Endothelial cell of umbilical vein (primary cell): Measurements from ENCODE around the gene DISP3. TPM values are rescaled to one million over a fixed set of nuclear protein-coding genes. Genes with fewer than 3 reads are reported as not detected.

Experiments used
- BruUV-seq: library from RNA; stranded (reverse); fragments of 400-500 nt; replicated peaks from 2 replicates; lab custom pipeline; 2021; lab: Mats Ljungman, UMichigan
- CTCF ChIA-PET: fragments of 300-600, 350-600 bp; sonication (Branson Sonifier 250); formaldehyde crosslinking; loops from one replicate; lab custom pipeline; 2021; ENCODE audit warnings: antibody characterized with exemption, inconsistent platforms; lab: Charles Lee
- POLR2A ChIA-PET: fragments of 300-600, 350-600 bp; sonication (Branson Sonifier 250); formaldehyde crosslinking; loops from one replicate; lab custom pipeline; 2021; ENCODE audit warnings: antibody characterized with exemption, inconsistent platforms; lab: Charles Lee
- DNase-seq: peaks from one replicate; pipeline ENCODE4 v3.0.0-alpha.2; 2011; ENCODE audit warnings: low read depth, low spot score
- FAIRE-seq: peaks from 2 replicates; lab custom pipeline; 2011; peaks lifted over from hg19 to GRCh38; lab: Jason Lieb, UNC
- H2AFZ ChIP-seq: 2 replicates; pipeline ENCODE4 v1.6.0; 2012; ENCODE audit warnings: low read depth, low read length, control low read depth, inconsistent platforms
- H3K27ac ChIP-seq: 2 replicates; pipeline ENCODE4 v1.5.1; 2011; ENCODE audit warnings: low read depth, mild to moderate bottlenecking, control low read depth, low read length, moderate library complexity; ENCODE audit not compliant: insufficient read depth
- H3K27me3 ChIP-seq, 2 experiments: 2 replicates each; pipeline versions ENCODE4 v1.6.0 to v1.6.1; 2011; ENCODE audit warnings: low read length in 2 of 2, mixed read lengths in 1 of 2; ENCODE audit not compliant: control insufficient read depth in 2 of 2, insufficient read depth in 2 of 2
- H3K36me3 ChIP-seq, 2 experiments: 2 replicates in 1 of 2; 3 replicates in 1 of 2; pipeline ENCODE4 v1.5.1; 2011; ENCODE audit warnings: low read length in 2 of 2, mild to moderate bottlenecking in 1 of 2, moderate library complexity in 1 of 2; ENCODE audit not compliant: control insufficient read depth in 2 of 2, insufficient read depth in 2 of 2; ENCODE audit errors: extremely low read depth in 1 of 2
- H3K4me1 ChIP-seq: 3 replicates; pipeline ENCODE4 v1.5.1; 2011; ENCODE audit warnings: mild to moderate bottlenecking, low read length; ENCODE audit not compliant: control insufficient read depth, insufficient read depth; ENCODE audit errors: extremely low read depth
- H3K4me2 ChIP-seq: 2 replicates; pipeline ENCODE4 v1.6.1; 2011; ENCODE audit warnings: low read length, control low read depth, mixed read lengths; ENCODE audit not compliant: insufficient read depth
- H3K4me3 ChIP-seq, 3 experiments: fragments of 200-600 bp in 1 of 3; sonication (generic), shearing (Covaris generic) in 1 of 3; replicated peaks in 1 of 3; 2 replicates each; pipeline ENCODE4 v1.5.1; 2011 to 2016; ENCODE audit warnings: control low read depth in 3 of 3, low read length in 3 of 3, mild to moderate bottlenecking in 2 of 3, inconsistent platforms in 1 of 3, low read depth in 1 of 3, moderate library complexity in 1 of 3; ENCODE audit not compliant: insufficient read depth in 1 of 3
- H3K79me2 ChIP-seq: 2 replicates; pipeline ENCODE4 v1.6.0; 2012; ENCODE audit warnings: low read length, inconsistent platforms; ENCODE audit not compliant: control insufficient read depth, insufficient read depth
- H3K9ac ChIP-seq: replicated peaks from 2 replicates; pipeline ENCODE3; 2011; ENCODE audit warnings: low read length, control low read depth; ENCODE audit not compliant: insufficient read depth; ENCODE audit errors: extremely low read depth
- H3K9me1 ChIP-seq: replicated peaks from 3 replicates; pipeline ENCODE4 v1.6.0; 2011; ENCODE audit warnings: mild to moderate bottlenecking, low read length; ENCODE audit not compliant: control insufficient read depth, insufficient read depth; ENCODE audit errors: extremely low read depth
- H3K9me3 ChIP-seq: replicated peaks from 2 replicates; pipeline ENCODE4 v1.5.1; 2012; ENCODE audit warnings: low read length, inconsistent platforms; ENCODE audit not compliant: control insufficient read depth, insufficient read depth
- H4K20me1 ChIP-seq: replicated peaks from 2 replicates; pipeline ENCODE3; 2011; ENCODE audit warnings: mild to moderate bottlenecking, low read length; ENCODE audit not compliant: control insufficient read depth, insufficient read depth; ENCODE audit errors: extremely low read depth
- EZH2 ChIP-seq: IDR thresholded peaks from 2 replicates; pipeline ENCODE4 v1.6.1; 2012; ENCODE audit warnings: borderline replicate concordance, low read depth, mild to moderate bottlenecking, moderate library complexity, low read length, inconsistent platforms; ENCODE audit not compliant: severe bottlenecking
- FOS ChIP-seq: IDR thresholded peaks from 2 replicates; pipeline ENCODE4 v1.6.1; 2011; ENCODE audit warnings: mild to moderate bottlenecking, low read length, moderate library complexity, borderline replicate concordance; ENCODE audit not compliant: insufficient read depth
- GATA2 ChIP-seq: IDR thresholded peaks from 2 replicates; pipeline ENCODE4 v1.7.0; 2011; ENCODE audit warnings: low read depth, mild to moderate bottlenecking, moderate library complexity, mixed read lengths, low read length; ENCODE audit not compliant: insufficient read length, insufficient read depth
- JUN ChIP-seq: IDR thresholded peaks from 2 replicates; pipeline ENCODE4 v1.6.1; 2011; ENCODE audit warnings: borderline replicate concordance, low read depth; ENCODE audit not compliant: insufficient read length, insufficient read depth
- MYC ChIP-seq: IDR thresholded peaks from one replicate; pipeline ENCODE4 v1.6.1; 2011; ENCODE audit warnings: mild to moderate bottlenecking, low read depth, low read length
- POLR2A ChIP-seq: IDR thresholded peaks from 2 replicates; pipeline ENCODE4 v1.6.1; 2012; ENCODE audit warnings: low read depth, mild to moderate bottlenecking, control low read depth, low read length
- POLR2AphosphoS5 ChIP-seq: IDR thresholded peaks from 2 replicates; pipeline ENCODE4 v1.6.1; 2012; ENCODE audit warnings: low read depth, mild to moderate bottlenecking, control low read depth, low read length, moderate library complexity; ENCODE audit not compliant: insufficient read depth
- dilution Hi-C: fragments of 300-500 bp; cut with MboI; formaldehyde crosslinking; loops from one replicate; pipeline ENCODE4 v1.15.0; 2019; ENCODE audit warnings: low sequenced_read_pairs; ENCODE audit not compliant: extremely low pct_ligation_motif_present
- intact Hi-C: fragments of 100-400 bp; cut with micrococcal nuclease; formaldehyde crosslinking; loops from one replicate; pipeline ENCODE4 v1.10.0; 2022
- polyA plus RNA-seq, 4 experiments: library from polyadenylated mRNA; depleted of rRNA in 3 of 4; stranded (reverse) in 3 of 4; unstranded in 1 of 4; fragments of >200 nt; gene quantifications; 2 replicates each; pipeline versions ENCODE4 v1.2.1 to v1.2.3, GENCODE V29; 2011 to 2012; ENCODE audit warnings: missing spikeins in 1 of 4
- total RNA-seq: library from RNA; stranded (reverse); gene quantifications from 2 replicates; pipeline ENCODE4 v1.2.3, GENCODE V29; 2021
- TF ChIP-seq, protein P1 (sequence below): IDR thresholded peaks from 2 replicates; pipeline ENCODE4 v1.6.1; 2011; ENCODE audit not compliant: insufficient read depth, insufficient read length
- TF ChIP-seq, protein P2 (sequence below), 2 donors: IDR thresholded peaks; 1 replicate in 1 of 2; 2 replicates in 1 of 2; pipeline ENCODE4 v1.5.1; 2011; ENCODE audit warnings: low read length in 2 of 2, mild to moderate bottlenecking in 2 of 2, moderate library complexity in 2 of 2, control low read depth in 1 of 2, inconsistent platforms in 1 of 2, low read depth in 1 of 2; ENCODE audit not compliant: insufficient read depth in 1 of 2; ENCODE audit errors: extremely low read depth in 1 of 2

Gene DISP3
- total and polyA plus RNA-seq, 2 donors (not counting 3 experiments of a cell fraction or from before 2014, with no cell fraction given) = 0.26 to 0.49 TPM

- TF ChIP-seq JUN (no peak), POLR2AphosphoS5 (no peak), EZH2 (no peak), FOS (no peak), GATA2 (no peak), MYC (no peak), POLR2A (no peak)
- TF ChIP-seq, protein P1, sequence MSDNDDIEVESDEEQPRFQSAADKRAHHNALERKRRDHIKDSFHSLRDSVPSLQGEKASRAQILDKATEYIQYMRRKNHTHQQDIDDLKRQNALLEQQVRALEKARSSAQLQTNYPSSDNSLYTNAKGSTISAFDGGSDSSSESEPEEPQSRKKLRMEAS = no peak
- TF ChIP-seq, protein P2, sequence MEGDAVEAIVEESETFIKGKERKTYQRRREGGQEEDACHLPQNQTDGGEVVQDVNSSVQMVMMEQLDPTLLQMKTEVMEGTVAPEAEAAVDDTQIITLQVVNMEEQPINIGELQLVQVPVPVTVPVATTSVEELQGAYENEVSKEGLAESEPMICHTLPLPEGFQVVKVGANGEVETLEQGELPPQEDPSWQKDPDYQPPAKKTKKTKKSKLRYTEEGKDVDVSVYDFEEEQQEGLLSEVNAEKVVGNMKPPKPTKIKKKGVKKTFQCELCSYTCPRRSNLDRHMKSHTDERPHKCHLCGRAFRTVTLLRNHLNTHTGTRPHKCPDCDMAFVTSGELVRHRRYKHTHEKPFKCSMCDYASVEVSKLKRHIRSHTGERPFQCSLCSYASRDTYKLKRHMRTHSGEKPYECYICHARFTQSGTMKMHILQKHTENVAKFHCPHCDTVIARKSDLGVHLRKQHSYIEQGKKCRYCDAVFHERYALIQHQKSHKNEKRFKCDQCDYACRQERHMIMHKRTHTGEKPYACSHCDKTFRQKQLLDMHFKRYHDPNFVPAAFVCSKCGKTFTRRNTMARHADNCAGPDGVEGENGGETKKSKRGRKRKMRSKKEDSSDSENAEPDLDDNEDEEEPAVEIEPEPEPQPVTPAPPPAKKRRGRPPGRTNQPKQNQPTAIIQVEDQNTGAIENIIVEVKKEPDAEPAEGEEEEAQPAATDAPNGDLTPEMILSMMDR (IDR thresholded peaks at IDR 0.05; ENCODE audit: extremely low read depth in 1 of 2, insufficient read depth in 1 of 2, low read depth in 1 of 2, low read length in 2 of 2) = no peak
- dilution Hi-C loops (no loop called here), intact Hi-C loops (no loop called here)
- Histone ChIP-seq H3K4me1 (no peaks in the 10 kb centered on the region), H3K36me3 (no peaks in the 10 kb centered on the region), H3K27me3 (peaks cover 2 to 4% of the 10 kb centered on the region in 2 experiments), H3K9ac (no peak overlapping the region), H3K27ac (no peak overlapping the region), H2AFZ (no peak overlapping the region), H3K4me3 (no peak overlapping the region), H3K4me2 (no peak overlapping the region), H3K9me1 (no peaks in the 10 kb centered on the region), H3K79me2 (no peaks in the 10 kb centered on the region), H3K9me3 (no peaks in the 10 kb centered on the region), H4K20me1 (no peaks in the 10 kb centered on the region)
- FAIRE-seq = no peak
- no TSS peak for BruUV-seq
- CTCF ChIA-PET = no interaction called here
- POLR2A ChIA-PET = no interaction called here
- DNase-seq = no peak
Measured at GRCh38 chr1:11585389-11585788, 106.4 kb downstream of the DISP3 start.

Other genes starting within 250 kb of the DISP3 start
- 50.4 and 53.1 TPM in 2 replicates for gene MTOR, start 216.6 kb upstream of the DISP3 start, total RNA-seq
- gene MTOR, start 216.6 kb upstream of the DISP3 start, polyA plus RNA-seq = 30.2 and 33.5 TPM in 2 replicates
- gene UBIAD1, start 206.0 kb upstream of the DISP3 start, total RNA-seq = 12.7 and 13.0 TPM in 2 replicates
- 17.8 and 20.5 TPM in 2 replicates for gene UBIAD1, start 206.0 kb upstream of the DISP3 start, polyA plus RNA-seq
- gene FBXO2, start 175.3 kb downstream of the DISP3 start, total RNA-seq = 0.42 and 0.88 TPM in 2 replicates
- gene FBXO2, start 175.3 kb downstream of the DISP3 start, polyA plus RNA-seq = 0.89 and 0.91 TPM in 2 replicates
- gene FBXO44, start 175.7 kb downstream of the DISP3 start, total RNA-seq = 14.5 and 16.8 TPM in 2 replicates
- 22.5 and 29.8 TPM in 2 replicates for gene FBXO44, start 175.7 kb downstream of the DISP3 start, polyA plus RNA-seq
- gene FBXO6, start 185.0 kb downstream of the DISP3 start, total RNA-seq = 0.97 and 1.8 TPM in 2 replicates
- gene FBXO6, start 185.0 kb downstream of the DISP3 start, polyA plus RNA-seq = 6.4 and 8.5 TPM in 2 replicates
- 35.9 and 39.5 TPM in 2 replicates for gene MAD2L2, start 202.0 kb downstream of the DISP3 start, total RNA-seq
- gene MAD2L2, start 202.0 kb downstream of the DISP3 start, polyA plus RNA-seq = 74.2 and 98.7 TPM in 2 replicates
- gene DRAXIN, start 212.6 kb downstream of the DISP3 start, total RNA-seq = 2.6 and 3.2 TPM in 2 replicates
- 0.44 and 0.49 TPM in 2 replicates for gene DRAXIN, start 212.6 kb downstream of the DISP3 start, polyA plus RNA-seq